ENCODE results near the gene MARVELD3.

DNA sequence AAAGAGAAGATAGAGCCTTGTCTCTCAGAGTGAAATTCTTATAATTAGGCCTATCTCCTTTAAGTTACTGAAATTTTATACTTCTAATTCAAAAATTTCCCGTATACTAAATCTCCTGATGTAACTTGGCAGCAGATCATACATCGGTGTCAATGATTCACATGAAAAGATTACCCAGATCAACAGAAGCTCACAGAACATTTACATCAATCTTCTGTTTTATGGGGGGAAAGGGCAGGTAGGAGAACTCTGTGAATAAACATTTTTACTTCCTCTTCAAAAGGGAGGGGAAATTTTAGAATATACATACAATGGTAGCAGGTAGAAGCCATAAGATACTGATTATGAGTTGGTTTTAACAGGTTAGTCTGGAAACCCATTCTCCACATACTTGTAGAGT lies 55.4 kb downstream of the MARVELD3 start:
- TF ChIP-seq SUZ12 (IDR thresholded peaks at IDR 0.05) (no peak), FOXM1 (IDR thresholded peaks at IDR 0.05; ENCODE audit: borderline replicate concordance) (no peak), TARDBP (IDR thresholded peaks at IDR 0.05) (no peak), BHLHE40 (IDR thresholded peaks at IDR 0.05; ENCODE audit: borderline replicate concordance) (no peak), LEF1 (IDR thresholded peaks at IDR 0.05; ENCODE audit: borderline replicate concordance) (no peak), NFRKB (IDR thresholded peaks at IDR 0.05) (no peak), SP1 (IDR thresholded peaks at IDR 0.05) (no peak), ARNT (IDR thresholded peaks at IDR 0.05) (no peak), FOXK2 (IDR thresholded peaks at IDR 0.05) (no peak)
- TF ChIP-seq, protein P1, sequence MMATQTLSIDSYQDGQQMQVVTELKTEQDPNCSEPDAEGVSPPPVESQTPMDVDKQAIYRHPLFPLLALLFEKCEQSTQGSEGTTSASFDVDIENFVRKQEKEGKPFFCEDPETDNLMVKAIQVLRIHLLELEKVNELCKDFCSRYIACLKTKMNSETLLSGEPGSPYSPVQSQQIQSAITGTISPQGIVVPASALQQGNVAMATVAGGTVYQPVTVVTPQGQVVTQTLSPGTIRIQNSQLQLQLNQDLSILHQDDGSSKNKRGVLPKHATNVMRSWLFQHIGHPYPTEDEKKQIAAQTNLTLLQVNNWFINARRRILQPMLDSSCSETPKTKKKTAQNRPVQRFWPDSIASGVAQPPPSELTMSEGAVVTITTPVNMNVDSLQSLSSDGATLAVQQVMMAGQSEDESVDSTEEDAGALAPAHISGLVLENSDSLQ (IDR thresholded peaks at IDR 0.05) = no peak

Data from HEK293T (cell line).